Heart left ventricle (tissue), 13 donors: ENCODE measurements around the gene CSRP1.

Experiments
- POLR2A ChIP-seq, 2 donors: fragments of 450-650 bp; IDR thresholded peaks; one replicate each; pipeline ENCODE4 v1.6.1; 2017; ENCODE audit warnings: antibody characterized with exemption in 2 of 2, mild to moderate bottlenecking in 2 of 2, moderate library complexity in 2 of 2
- TF ChIP-seq, protein P1 (sequence below), 12 donors: fragments of 200-600 bp; sonication (generic) in 4 of 12; IDR thresholded peaks; one replicate each; pipeline versions ENCODE4 v1.5.0 to v1.8.0; 2018 to 2022; ENCODE audit warnings: antibody characterized with exemption in 12 of 12, mild to moderate bottlenecking in 5 of 12
- donor health status: ischemic (EF 13 %, LVEDD 7.1; RV severe dilation, severe dysfunction).
- donor health status: DM: no; HTN: yes; CAD: no.
- donor health status: DM: no; HTN: no; CAD: no.
- donor health status: ischemic (EF 25% LVEDD 6.9; RV normal size, moderate dysfunction).
- donor health status: ischemic (EF 25% LVEDD 5.7; RV mildly dilated, moderate dysfunction).
- donor health status: ischemic (EF 35%, LVEDD 5.7; RV mildly dilated, moderate dysfunction).
- donor health status: nonischemic (EF 11% LVEDD 7.7; RV severe dilation, severe dysfunction).
- donor health status: DM: yes; HTN: yes; CAD: no.
- donor health status: PGD.
- donor health status: ischemic (EF 29% LVEDD 5.4; RV normal size, mild dysfunction).
- donor health status: nonischemic (EF 23%, LVEDD 6.1; RV moderate dilation, normal function).

DNA sequence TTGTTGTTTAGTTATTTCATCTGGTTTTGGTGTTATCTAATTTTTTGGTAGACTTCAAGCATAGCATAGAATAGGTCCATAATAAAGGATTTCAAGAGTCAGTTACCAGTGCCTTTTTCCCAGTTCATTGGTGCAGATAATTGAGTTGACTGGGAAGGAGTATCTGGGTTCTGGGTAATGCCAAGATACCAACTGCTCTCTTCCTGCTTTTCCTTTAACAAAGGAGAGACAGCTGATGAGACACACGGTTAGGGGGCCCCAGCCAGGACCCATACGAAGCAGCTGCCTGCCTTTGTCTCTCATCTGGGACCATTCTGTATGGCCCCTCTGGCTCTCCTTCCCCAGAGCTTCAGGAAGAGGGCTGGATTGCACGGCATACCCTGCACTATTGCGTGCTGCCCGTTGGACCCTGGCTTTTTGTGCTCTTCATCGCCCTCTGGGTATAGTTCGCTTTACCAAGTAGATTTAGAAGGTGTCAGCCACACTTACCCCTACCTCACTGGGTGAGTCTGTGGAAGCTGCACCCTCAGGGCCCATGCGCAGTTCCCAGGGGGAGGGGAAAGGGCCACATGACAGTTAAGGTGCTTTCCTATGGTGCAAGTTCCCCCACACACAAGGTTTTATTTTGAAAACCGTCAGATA lies 39.0 kb upstream of the CSRP1 start:
- TF ChIP-seq, protein P1, sequence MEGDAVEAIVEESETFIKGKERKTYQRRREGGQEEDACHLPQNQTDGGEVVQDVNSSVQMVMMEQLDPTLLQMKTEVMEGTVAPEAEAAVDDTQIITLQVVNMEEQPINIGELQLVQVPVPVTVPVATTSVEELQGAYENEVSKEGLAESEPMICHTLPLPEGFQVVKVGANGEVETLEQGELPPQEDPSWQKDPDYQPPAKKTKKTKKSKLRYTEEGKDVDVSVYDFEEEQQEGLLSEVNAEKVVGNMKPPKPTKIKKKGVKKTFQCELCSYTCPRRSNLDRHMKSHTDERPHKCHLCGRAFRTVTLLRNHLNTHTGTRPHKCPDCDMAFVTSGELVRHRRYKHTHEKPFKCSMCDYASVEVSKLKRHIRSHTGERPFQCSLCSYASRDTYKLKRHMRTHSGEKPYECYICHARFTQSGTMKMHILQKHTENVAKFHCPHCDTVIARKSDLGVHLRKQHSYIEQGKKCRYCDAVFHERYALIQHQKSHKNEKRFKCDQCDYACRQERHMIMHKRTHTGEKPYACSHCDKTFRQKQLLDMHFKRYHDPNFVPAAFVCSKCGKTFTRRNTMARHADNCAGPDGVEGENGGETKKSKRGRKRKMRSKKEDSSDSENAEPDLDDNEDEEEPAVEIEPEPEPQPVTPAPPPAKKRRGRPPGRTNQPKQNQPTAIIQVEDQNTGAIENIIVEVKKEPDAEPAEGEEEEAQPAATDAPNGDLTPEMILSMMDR (IDR thresholded peaks at IDR 0.05) = no peak
- TF ChIP-seq POLR2A (IDR thresholded peaks at IDR 0.05) = no peak
